ENCODE measurements around the gene STEAP2.

Gene STEAP2

GRCh38 chr7:90194911-90195809 lies 16.4 kb upstream of the STEAP2 start:
- no peak for FAIRE-seq

- FAIRE-seq: no peak
Measured at GRCh38 chr7:90201500-90202195, 9.9 kb upstream of the STEAP2 start.

- FAIRE-seq: no peak
Measured at GRCh38 chr7:90207956-90208355, 3.6 kb upstream of the STEAP2 start.

- no peak for FAIRE-seq
Measured at GRCh38 chr7:90209776-90210175, 1.8 kb upstream of the STEAP2 start.

- no peak for FAIRE-seq
Measured at GRCh38 chr7:90210475-90210874, 1.1 kb upstream of the STEAP2 start.

GRCh38 chr7:90210981-90211380 lies 559 bp upstream of the STEAP2 start:
- no peak for FAIRE-seq

GRCh38 chr7:90212149-90212495 lies 582 bp downstream of the STEAP2 start:
- no peak for FAIRE-seq

- no peak for FAIRE-seq
Measured at GRCh38 chr7:90213521-90213920, 2.0 kb downstream of the STEAP2 start.

GRCh38 chr7:90216080-90216674 lies 4.6 kb downstream of the STEAP2 start:
- FAIRE-seq: no peak

GRCh38 chr7:90216771-90217170 lies 5.2 kb downstream of the STEAP2 start:
- no peak for FAIRE-seq

- FAIRE-seq: no peak
Measured at GRCh38 chr7:90222390-90222789, 10.8 kb downstream of the STEAP2 start.

GRCh38 chr7:90222811-90223725 lies 11.5 kb downstream of the STEAP2 start:
- FAIRE-seq: no peak

- FAIRE-seq: no peak
Measured at GRCh38 chr7:90224195-90224594, 12.7 kb downstream of the STEAP2 start.

GRCh38 chr7:90225181-90225580 lies 13.6 kb downstream of the STEAP2 start:
- no peak for FAIRE-seq

- FAIRE-seq: no peak
Measured at GRCh38 chr7:90225601-90226000, 14.1 kb downstream of the STEAP2 start.

GRCh38 chr7:90227259-90227658 lies 15.7 kb downstream of the STEAP2 start:
- no peak for FAIRE-seq

GRCh38 chr7:90229682-90230081 lies 18.1 kb downstream of the STEAP2 start:
- no peak for FAIRE-seq

- no peak for FAIRE-seq
Measured at GRCh38 chr7:90230834-90231233, 19.3 kb downstream of the STEAP2 start.

- no peak for FAIRE-seq
Measured at GRCh38 chr7:90231304-90231703, 19.8 kb downstream of the STEAP2 start.

- FAIRE-seq: no peak
Measured at GRCh38 chr7:90232430-90232829, 20.9 kb downstream of the STEAP2 start.

- no peak for FAIRE-seq
Measured at GRCh38 chr7:90233569-90233968, 22.0 kb downstream of the STEAP2 start.

GRCh38 chr7:90236721-90237289 lies 25.3 kb downstream of the STEAP2 start:
- FAIRE-seq: no peak
